ENCODE results near the gene ZNF607.

The ZNF607 gene

GRCh38 chr19:37719111-37719926, at the start of gene ZNF607:
ZNF607 (minus strand) TSS chr19:37719761; CDS start chr19:37711618, 8,143 bp downstream.
- TF ChIP-seq GATA3 (IDR thresholded peaks at IDR 0.05; ENCODE audit: low read depth, low read length) (no peak), GATA2 (IDR thresholded peaks at IDR 0.05; ENCODE audit: low read depth, low read length) (peak; percentile 12; the same call in 1 of the 2 replicates)

GRCh38 chr19:37763488-37763887, 43.9 kb upstream of the ZNF607 start:
- TF ChIP-seq GATA2 (IDR thresholded peaks at IDR 0.05; ENCODE audit: low read depth, low read length) (no peak), GATA3 (IDR thresholded peaks at IDR 0.05; ENCODE audit: low read depth, low read length) (no peak)

GRCh38 chr19:37738371-37738770, 18.8 kb upstream of the ZNF607 start:
- TF ChIP-seq GATA3 (IDR thresholded peaks at IDR 0.05; ENCODE audit: low read depth, low read length), result no peak
- no peak for TF ChIP-seq GATA2 (IDR thresholded peaks at IDR 0.05; ENCODE audit: low read depth, low read length)

- TF ChIP-seq GATA2 (IDR thresholded peaks at IDR 0.05; ENCODE audit: low read depth, low read length), result no peak
- no peak for TF ChIP-seq GATA3 (IDR thresholded peaks at IDR 0.05; ENCODE audit: low read depth, low read length)
These were observed 5.6 kb upstream of the ZNF607 start for GRCh38 chr19:37725181-37725580.

- TF ChIP-seq GATA2 (IDR thresholded peaks at IDR 0.05; ENCODE audit: low read depth, low read length), result no peak
- no peak for TF ChIP-seq GATA3 (IDR thresholded peaks at IDR 0.05; ENCODE audit: low read depth, low read length)
These were observed 335 bp upstream of the ZNF607 start for GRCh38 chr19:37719927-37720265.

- TF ChIP-seq GATA2 (IDR thresholded peaks at IDR 0.05; ENCODE audit: low read depth, low read length) (no peak), GATA3 (IDR thresholded peaks at IDR 0.05; ENCODE audit: low read depth, low read length) (no peak)
These were observed 1.3 kb downstream of the ZNF607 start for GRCh38 chr19:37718304-37718703.

GRCh38 chr19:37716140-37716539, 3.4 kb downstream of the ZNF607 start:
- TF ChIP-seq GATA3 (IDR thresholded peaks at IDR 0.05; ENCODE audit: low read depth, low read length) (no peak), GATA2 (IDR thresholded peaks at IDR 0.05; ENCODE audit: low read depth, low read length) (no peak)

- TF ChIP-seq GATA2 (IDR thresholded peaks at IDR 0.05; ENCODE audit: low read depth, low read length), result no peak
- TF ChIP-seq GATA3 (IDR thresholded peaks at IDR 0.05; ENCODE audit: low read depth, low read length), result no peak
These were observed 13.4 kb downstream of the ZNF607 start for GRCh38 chr19:37706052-37706605.

- TF ChIP-seq GATA2 (IDR thresholded peaks at IDR 0.05; ENCODE audit: low read depth, low read length) (no peak), GATA3 (IDR thresholded peaks at IDR 0.05; ENCODE audit: low read depth, low read length) (no peak)
These were observed 20.5 kb downstream of the ZNF607 start for GRCh38 chr19:37699057-37699456.

- TF ChIP-seq GATA2 (IDR thresholded peaks at IDR 0.05; ENCODE audit: low read depth, low read length), result no peak
- no peak for TF ChIP-seq GATA3 (IDR thresholded peaks at IDR 0.05; ENCODE audit: low read depth, low read length)
These were observed 21.3 kb downstream of the ZNF607 start for GRCh38 chr19:37698216-37698615.

GRCh38 chr19:37695144-37695899, 24.2 kb downstream of the ZNF607 start:
- no peak for TF ChIP-seq GATA3 (IDR thresholded peaks at IDR 0.05; ENCODE audit: low read depth, low read length)
- TF ChIP-seq GATA2 (IDR thresholded peaks at IDR 0.05; ENCODE audit: low read depth, low read length), result no peak

GRCh38 chr19:37692956-37693620, 26.5 kb downstream of the ZNF607 start:
- TF ChIP-seq GATA2 (IDR thresholded peaks at IDR 0.05; ENCODE audit: low read depth, low read length) (no peak), GATA3 (IDR thresholded peaks at IDR 0.05; ENCODE audit: low read depth, low read length) (no peak)

- no peak for TF ChIP-seq GATA3 (IDR thresholded peaks at IDR 0.05; ENCODE audit: low read depth, low read length)
- no peak for TF ChIP-seq GATA2 (IDR thresholded peaks at IDR 0.05; ENCODE audit: low read depth, low read length)
These were observed 27.6 kb downstream of the ZNF607 start for GRCh38 chr19:37691881-37692504.

- TF ChIP-seq GATA2 (IDR thresholded peaks at IDR 0.05; ENCODE audit: low read depth, low read length), result no peak
These were observed 36.0 kb downstream of the ZNF607 start for GRCh38 chr19:37683520-37683919.

Measured in SH-SY5Y (cell line).